Neural crest cell (in vitro differentiated cells): ENCODE measurements around the gene PRRX1. TPM values are rescaled to one million over a fixed set of nuclear protein-coding genes. Genes with fewer than 3 reads are reported as not detected.

Experiments used
- DNase-seq: peaks from one replicate; pipeline ENCODE4 v3.0.0; 2021; ENCODE audit warnings: low read depth, mixed read lengths, low spot score
- H3K27ac Mint-ChIP-seq: one replicate; pipeline ENCODE4 v1.8.0; 2021; ENCODE audit warnings: mild to moderate bottlenecking, mixed read lengths; ENCODE audit not compliant: unreplicated experiment
- H3K27me3 Mint-ChIP-seq: 2 replicates; pipeline ENCODE4 v1.8.0; 2021; ENCODE audit warnings: low read depth, mild to moderate bottlenecking, mixed read lengths
- H3K36me3 Mint-ChIP-seq: 2 replicates; pipeline ENCODE4 v1.8.0; 2021; ENCODE audit warnings: low read depth, mild to moderate bottlenecking, mixed read lengths
- H3K4me1 Mint-ChIP-seq: 2 replicates; pipeline ENCODE4 v1.8.0; 2021; ENCODE audit warnings: mixed read lengths
- H3K4me3 Mint-ChIP-seq: one replicate; pipeline ENCODE4 v1.8.0; 2021; ENCODE audit warnings: mild to moderate bottlenecking, mixed read lengths
- H3K9me3 Mint-ChIP-seq: 2 replicates; pipeline ENCODE4 v1.8.0; 2021; ENCODE audit warnings: mixed read lengths
- CTCF ChIP-seq: fragments of 200-600 bp; sonication (generic); conservative IDR thresholded peaks from 2 replicates; pipeline ENCODE4 v1.5.0; 2021; ENCODE audit warnings: antibody characterized with exemption, mild to moderate bottlenecking
- long read RNA-seq: library from polyadenylated mRNA; unstranded; transcript quantifications from one replicate; pipeline ENCODE4 v2.0.0, GENCODE V29; 2020
- total RNA-seq: library from RNA; stranded (reverse); gene quantifications from 2 replicates; pipeline ENCODE4 v1.2.1, GENCODE V29; 2021

PRRX1 gene
- 4.1 and 4.6 TPM in 2 replicates for total RNA-seq
- long read RNA-seq, partial matches to known transcripts = 0 of 1 reads
- long read RNA-seq, other reads (novel, unspliced or antisense) = 1 of 1 reads

- DNase-seq = no peak
Observed at GRCh38 chr1:170664093-170664827, at the start of gene PRRX1. TSS of gene PRRX1 (plus strand) at chr1:170664131. CDS start at chr1:170664219, 88 bp downstream.

GRCh38 chr1:170617591-170618330 is 46.2 kb upstream of the PRRX1 start:
- Mint-ChIP-seq H3K4me3 (no peak overlapping the region), H3K9me3 (peaks cover 3% of the 10 kb centered on the region), H3K4me1 (no peaks in the 10 kb centered on the region), H3K36me3 (no peaks in the 10 kb centered on the region), H3K27me3 (peaks cover 7% of the 10 kb centered on the region), H3K27ac (no peak overlapping the region)
- no peak for DNase-seq
- TF ChIP-seq CTCF = no peak

More at GRCh38 chr1:170664093-170664827, at the start of gene PRRX1:
- H3K27me3 Mint-ChIP-seq = peaks cover 100% of the 10 kb centered on the region
- H3K9me3 Mint-ChIP-seq = no peaks in the 10 kb centered on the region
- H3K36me3 Mint-ChIP-seq = peaks cover 6% of the 10 kb centered on the region
- no peak for TF ChIP-seq CTCF
- H3K4me1 Mint-ChIP-seq = peaks cover 59% of the 10 kb centered on the region
- peak within 1 kb of the TSS; percentile 86 for H3K4me3 Mint-ChIP-seq
- H3K27ac Mint-ChIP-seq = no peak within 1 kb of the TSS

- Mint-ChIP-seq H3K9me3 (peaks cover 3% of the 10 kb centered on the region), H3K27ac (no peak overlapping the region), H3K4me1 (no peaks in the 10 kb centered on the region)
Observed at GRCh38 chr1:170618421-170618820, 45.5 kb upstream of the PRRX1 start.

DNA sequence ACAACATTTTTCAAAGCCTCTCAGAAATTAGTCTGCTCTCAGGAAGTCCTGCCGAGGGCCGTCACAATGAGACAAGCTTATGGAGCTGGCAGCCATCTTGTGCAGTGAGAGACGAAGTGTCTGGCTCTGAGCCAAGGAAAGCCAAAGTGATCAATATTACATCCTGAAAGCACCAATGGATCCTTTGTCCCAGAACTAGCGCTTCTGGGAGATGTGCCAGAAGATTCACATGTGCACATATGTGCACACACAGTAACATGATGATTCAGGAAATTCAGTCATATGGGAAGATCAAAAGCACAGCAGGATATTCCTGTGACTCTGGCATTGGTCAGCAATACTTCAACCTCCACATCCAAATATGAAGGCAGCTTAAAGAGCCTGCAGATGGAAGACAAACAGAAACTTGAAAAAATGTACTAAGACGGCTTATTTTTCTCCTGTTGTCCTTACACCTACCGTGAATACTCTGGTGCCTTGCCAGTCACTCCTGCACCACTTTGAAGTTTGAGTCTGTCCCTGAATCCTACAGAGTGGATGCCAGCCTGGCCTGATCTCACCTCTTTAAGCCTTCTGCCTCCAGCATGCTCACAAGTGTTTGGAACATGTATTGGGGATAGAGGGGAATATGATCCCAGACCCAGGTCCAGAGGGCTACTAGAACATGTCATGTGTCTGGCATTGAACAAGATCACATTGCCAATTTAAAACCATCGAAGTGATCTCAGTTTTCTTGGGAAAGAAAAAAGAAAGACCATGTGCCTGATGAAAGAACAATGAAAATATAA is 44.5 kb upstream of the PRRX1 start:
- no peak overlapping the region for H3K4me3 Mint-ChIP-seq

More at GRCh38 chr1:170618421-170618820, 45.5 kb upstream of the PRRX1 start:
- no peak overlapping the region for H3K4me3 Mint-ChIP-seq
- DNase-seq = no peak
- peaks cover 3% of the 10 kb centered on the region for H3K27me3 Mint-ChIP-seq
- H3K36me3 Mint-ChIP-seq = no peaks in the 10 kb centered on the region
- no peak for TF ChIP-seq CTCF

More for the DNA sequence above, 44.5 kb upstream of the PRRX1 start:
- Mint-ChIP-seq H3K9me3 (peaks cover 3% of the 10 kb centered on the region), H3K27ac (no peak overlapping the region), H3K36me3 (no peaks in the 10 kb centered on the region), H3K27me3 (no peaks in the 10 kb centered on the region), H3K4me1 (no peaks in the 10 kb centered on the region)
- DNase-seq = no peak
- TF ChIP-seq CTCF = no peak
